Activated naive CD4-positive, alpha-beta T cell treated with anti-CD3 and anti-CD28 coated beads, Interleukin-2, amount 50 U/mL, for 72 hours (primary cell): ENCODE results near the gene ZFHX2. TPM values are rescaled to one million over a fixed set of nuclear protein-coding genes. Genes with fewer than 3 reads are reported as not detected.

Experiments
- ATAC-seq, 2 donors: fragments of 150-1000 bp; cut with Tn5 transposase; 2 replicates each; pipeline ENCODE4 v1.10.0; 2021; ENCODE audit warnings: mild to moderate bottlenecking in 2 of 2, moderate library complexity in 2 of 2
- DNase-seq, 2 donors: peaks; one replicate each; pipeline ENCODE4 v3.0.0; 2021 to 2022; ENCODE audit warnings: low spot score in 2 of 2
- H3K27ac Mint-ChIP-seq, 2 donors: one replicate each; pipeline ENCODE4 v1.8.0; 2022; ENCODE audit warnings: mild to moderate bottlenecking in 2 of 2, mixed read lengths in 2 of 2
- H3K36me3 Mint-ChIP-seq, 2 donors: one replicate each; pipeline ENCODE4 v1.8.0; 2022; ENCODE audit warnings: mixed read lengths in 2 of 2
- H3K9me3 Mint-ChIP-seq, 2 donors: one replicate each; pipeline ENCODE4 v1.8.0; 2022; ENCODE audit warnings: mixed read lengths in 2 of 2
- total RNA-seq, 2 donors: library from RNA; stranded (reverse); gene quantifications; one replicate each; pipeline ENCODE4 v1.2.3, GENCODE V29; 2022

ZFHX2 gene
- total RNA-seq, 2 donors from 2014 or later, result 1.1 to 2.5 TPM

DNA sequence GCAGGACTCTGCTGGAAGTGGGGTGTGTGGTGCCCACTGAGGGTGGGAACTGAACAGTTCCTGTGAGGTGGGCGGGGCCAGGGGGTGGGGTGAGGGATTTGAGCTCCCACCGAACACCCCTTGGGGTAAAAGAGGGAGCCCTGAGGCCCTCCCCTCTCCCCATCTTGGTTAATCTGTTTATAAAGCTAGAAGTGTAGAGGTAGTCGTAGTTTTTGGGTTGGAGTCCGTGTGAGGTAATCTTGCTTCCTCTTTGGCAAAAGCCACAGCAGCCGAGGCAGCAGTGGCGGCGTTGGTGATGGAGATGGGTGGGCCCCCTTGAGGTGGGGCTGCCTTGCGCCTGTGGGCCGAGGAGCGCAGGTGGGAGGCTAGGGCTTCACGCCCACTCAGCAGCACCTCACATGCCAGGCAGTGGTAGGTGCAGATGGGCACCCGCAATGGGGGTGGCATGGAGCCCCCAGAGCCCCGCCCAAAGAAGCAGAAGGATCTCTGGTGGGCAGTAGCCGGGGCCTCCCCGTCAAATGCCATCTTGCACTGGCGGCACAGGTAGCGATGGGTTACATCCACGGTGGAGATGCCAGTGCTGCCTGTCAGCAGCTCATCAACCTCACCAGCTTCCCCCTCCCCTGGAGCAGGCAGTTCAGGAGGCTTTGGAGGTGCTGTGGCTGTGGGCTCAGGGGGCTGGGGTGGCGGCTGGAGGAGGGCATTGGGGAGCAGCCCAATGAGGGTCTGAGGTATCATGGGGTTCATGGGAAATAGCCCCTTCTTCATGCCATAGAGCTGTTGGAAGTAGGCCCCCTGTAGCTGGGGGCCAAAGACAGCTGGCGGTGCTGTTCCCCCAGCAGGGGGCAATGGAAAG lies 29.6 kb downstream of the ZFHX2 start:
- Mint-ChIP-seq H3K9me3 (no peaks in the 10 kb centered on the region), H3K27ac (no peak overlapping the region), H3K36me3 (no peaks in the 10 kb centered on the region)
- ATAC-seq (no peak), DNase-seq (no peak)

DNA sequence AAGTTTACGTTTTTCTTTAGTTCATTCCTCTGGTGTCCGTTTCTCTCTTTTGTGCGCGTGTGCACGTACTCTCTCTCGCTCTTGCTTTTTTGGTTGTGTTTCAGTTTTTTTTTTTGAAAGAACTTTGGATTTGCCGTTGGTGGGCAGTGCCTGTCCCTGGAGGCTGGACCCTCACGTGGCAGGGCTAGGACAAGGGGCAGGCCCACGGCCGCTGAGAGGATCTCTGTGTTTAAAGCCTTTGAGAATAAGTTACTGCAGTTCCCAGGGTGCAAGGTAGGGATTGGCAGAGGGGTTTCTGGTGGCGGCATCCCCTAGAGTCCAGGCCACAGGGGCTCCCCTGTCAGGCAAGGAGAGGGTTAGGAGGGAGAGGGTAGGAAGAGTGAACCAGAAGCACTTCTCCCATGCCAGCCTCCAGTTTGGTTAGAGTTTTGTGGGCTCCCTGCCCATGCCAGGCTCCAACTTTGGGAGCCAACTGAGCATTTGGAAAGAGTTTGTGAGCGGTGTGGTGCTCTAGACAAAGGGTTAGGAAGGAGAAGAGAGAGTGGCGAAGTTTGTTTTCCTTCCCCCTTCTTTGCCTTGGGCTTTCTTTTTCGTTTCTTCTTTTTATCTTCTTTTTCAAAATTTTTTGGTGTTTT lies 30.5 kb downstream of the ZFHX2 start:
- DNase-seq, result no peak
- ATAC-seq, result no peak
- H3K27ac Mint-ChIP-seq, result peak overlapping the region in 1 of 2 donors; percentile 70
- H3K9me3 Mint-ChIP-seq, result no peaks in the 10 kb centered on the region
- H3K36me3 Mint-ChIP-seq, result no peaks in the 10 kb centered on the region

DNA sequence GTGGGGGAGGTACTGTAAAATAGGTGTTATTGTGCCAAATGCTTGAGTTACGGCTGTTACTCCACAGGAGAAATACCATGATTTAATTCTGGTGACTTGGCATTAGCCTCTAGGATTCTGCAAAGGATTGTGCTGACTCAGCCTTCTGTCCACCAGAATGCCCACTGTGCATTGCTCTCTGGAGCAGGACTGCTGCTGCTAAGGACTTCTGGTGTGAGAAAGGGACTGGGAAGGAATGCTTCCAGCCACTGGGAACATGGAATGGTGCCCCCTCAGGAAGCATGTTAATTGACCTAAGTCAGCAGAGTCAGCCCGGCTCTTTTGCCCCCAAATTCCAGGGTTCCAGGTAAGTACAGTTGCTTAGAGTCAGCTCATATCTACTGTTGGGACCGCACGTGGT lies 32.9 kb downstream of the ZFHX2 start:
- ATAC-seq, result no peak

DNA sequence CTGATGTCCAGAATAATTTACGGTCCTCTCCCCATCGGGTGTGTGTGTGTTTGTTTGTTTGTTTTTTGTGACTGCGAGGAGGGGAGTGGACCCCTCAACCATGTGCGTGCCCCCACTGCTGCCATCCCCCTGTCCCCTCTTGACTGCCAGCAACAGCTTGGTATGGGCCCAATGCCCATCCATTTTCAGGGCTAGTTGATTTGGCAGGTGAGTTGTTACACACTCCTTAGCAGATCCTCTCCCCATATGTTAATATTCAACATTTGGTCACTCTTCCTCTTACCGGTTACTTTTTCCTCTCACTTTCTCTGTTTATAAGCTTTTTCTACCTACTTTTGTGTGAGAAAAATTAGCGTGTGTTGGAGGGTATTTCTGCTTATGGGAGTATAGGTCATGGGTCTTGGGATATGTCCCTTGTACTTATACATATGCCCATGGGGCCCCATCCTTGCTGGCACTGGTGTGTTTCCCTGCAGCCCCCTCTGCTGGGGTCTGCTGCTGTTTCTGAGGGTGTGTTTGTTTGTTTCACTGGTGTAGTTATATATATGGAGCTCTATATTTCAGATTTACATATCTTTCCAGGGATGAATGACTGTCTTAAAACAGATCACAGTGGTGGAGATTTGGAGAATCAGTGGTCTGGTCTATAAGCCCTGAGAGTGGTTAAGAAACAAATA lies 33.8 kb downstream of the ZFHX2 start:
- Mint-ChIP-seq H3K9me3 (no peaks in the 10 kb centered on the region), H3K27ac (no peak overlapping the region), H3K36me3 (no peaks in the 10 kb centered on the region)
- ATAC-seq (no peak), DNase-seq (no peak)

More for the DNA sequence above, 32.9 kb downstream of the ZFHX2 start:
- Mint-ChIP-seq H3K9me3 (no peaks in the 10 kb centered on the region), H3K36me3 (no peaks in the 10 kb centered on the region), H3K27ac (no peak overlapping the region)
- no peak for DNase-seq

DNA sequence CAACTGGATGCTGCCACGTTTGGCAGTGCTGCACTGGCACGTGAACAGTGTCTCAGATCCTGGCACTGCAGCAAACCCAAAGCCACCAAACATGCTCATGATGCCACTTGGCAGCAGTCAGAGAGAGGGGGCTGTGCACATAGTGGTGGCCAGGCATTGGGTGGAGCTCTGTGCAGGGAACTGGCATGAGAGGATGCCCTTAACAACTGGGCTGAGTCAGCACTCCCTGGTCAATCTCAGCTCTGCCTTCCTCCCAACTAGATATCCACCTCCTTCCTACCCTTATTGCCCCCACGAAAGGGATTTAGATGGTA lies 37.0 kb downstream of the ZFHX2 start:
- no peak for DNase-seq
- no peak overlapping the region for H3K27ac Mint-ChIP-seq
- ATAC-seq, result no peak
- no peaks in the 10 kb centered on the region for H3K9me3 Mint-ChIP-seq
- no peaks in the 10 kb centered on the region for H3K36me3 Mint-ChIP-seq

DNA sequence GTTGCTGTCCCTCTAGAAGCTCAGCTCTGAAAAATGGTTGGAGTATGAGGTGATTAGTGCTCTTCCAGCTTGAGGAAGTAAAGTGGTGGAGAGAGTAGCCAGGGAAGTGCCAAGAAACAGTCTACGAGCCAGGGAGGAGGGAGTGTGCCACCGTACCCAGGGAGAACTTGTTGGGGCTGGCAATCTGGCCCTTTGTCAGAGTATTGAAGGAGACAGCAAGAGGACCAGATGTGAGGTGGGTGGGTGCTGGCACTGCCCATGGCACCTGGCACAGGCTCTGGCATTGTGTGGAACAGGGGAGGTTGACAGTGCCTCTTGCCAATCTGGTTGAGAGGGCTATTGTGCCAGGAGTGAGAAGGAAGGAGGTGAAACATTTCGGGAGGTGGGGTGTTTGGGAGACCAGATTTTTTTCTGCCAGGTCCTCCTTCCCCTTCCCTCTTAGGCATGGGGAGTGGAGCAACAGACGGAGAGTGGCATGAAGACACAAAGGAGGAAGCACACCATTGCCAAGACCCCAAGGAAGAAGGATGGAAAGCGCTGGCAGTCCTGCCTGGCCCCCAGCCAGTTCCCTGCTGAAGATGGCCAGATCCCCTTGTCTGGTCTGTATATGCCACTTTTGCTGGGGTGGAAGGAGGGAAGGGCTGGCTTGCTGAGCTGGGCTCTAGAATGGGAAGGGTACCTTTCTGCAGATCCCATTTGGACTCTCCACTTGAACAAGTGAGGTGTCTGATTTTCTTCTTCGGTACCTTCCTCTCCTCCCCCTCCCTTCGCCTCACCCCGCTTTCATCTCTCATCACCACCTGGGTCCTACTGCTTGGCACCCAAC lies 37.5 kb downstream of the ZFHX2 start:
- ATAC-seq (no peak), DNase-seq (no peak)
- Mint-ChIP-seq H3K27ac (peak overlapping the region in 1 of 2 donors; percentile 83), H3K36me3 (no peaks in the 10 kb centered on the region), H3K9me3 (no peaks in the 10 kb centered on the region)

DNA sequence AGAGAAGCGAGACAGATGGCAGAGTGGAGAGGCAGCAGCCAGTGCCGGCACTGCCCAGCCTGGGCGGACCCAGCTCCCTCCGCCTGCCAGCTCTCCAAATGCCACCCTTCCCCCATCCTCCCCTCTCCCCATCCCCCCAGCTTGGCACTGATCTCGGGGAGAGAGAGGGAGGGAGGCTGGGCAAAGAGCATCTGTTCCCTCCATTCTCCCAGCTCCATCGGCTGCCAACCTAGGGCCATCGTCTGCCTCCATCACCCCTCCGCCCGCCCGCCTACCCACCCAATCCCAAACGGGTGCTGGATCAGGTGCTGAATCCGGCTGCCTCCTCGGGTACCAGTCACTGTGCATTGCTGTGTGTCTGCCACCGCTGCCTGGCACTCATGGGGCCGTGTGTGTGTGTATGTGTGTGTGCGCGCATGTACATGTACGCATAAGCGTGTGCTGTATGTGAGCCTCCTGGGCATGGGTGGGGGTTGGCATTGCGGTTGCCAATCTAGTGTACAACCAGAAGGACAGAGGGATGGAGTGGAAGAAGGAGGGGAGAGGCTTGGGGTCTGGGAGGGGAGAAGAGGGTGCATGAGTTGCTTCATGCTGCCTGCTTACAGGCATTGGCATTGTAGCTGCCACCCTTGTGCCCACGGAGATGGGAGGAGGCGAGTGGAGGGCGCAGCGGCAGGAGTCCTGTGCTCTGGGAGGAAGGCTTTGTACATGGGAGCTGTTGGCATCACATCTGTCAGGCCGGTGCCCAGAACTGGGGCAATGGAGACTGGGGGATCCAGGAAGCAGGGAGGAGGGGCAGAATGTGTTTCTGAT lies 38.4 kb downstream of the ZFHX2 start:
- Mint-ChIP-seq H3K36me3 (no peaks in the 10 kb centered on the region), H3K9me3 (no peaks in the 10 kb centered on the region), H3K27ac (peak overlapping the region in 1 of 2 donors; percentile 83)
- no peak for DNase-seq
- no peak for ATAC-seq

DNA sequence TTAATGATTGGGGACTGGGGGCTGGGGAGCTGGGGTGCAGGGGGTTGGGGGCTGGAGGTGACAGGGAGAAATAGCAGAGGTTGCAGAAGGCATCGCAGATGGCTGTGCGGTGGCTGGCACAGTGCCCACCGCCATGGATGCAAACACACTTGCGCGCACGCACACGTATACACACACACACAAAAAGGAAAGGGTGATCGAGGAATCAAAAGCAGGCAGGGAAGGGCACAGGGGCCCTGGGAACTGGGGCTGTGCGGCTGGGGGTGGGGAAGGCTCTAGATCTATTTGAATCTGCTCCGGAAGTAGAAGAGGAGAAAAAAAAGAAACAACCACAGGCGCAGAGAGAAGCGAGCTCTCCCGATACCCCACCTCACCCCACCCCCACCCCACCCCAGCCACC lies 39.4 kb downstream of the ZFHX2 start:
- no peaks in the 10 kb centered on the region for H3K9me3 Mint-ChIP-seq
- peak overlapping the region; percentile 20 to 85 for H3K27ac Mint-ChIP-seq
- ATAC-seq (peak in 1 of 2 donors; percentile 18), DNase-seq (no peak)
- no peaks in the 10 kb centered on the region for H3K36me3 Mint-ChIP-seq

DNA sequence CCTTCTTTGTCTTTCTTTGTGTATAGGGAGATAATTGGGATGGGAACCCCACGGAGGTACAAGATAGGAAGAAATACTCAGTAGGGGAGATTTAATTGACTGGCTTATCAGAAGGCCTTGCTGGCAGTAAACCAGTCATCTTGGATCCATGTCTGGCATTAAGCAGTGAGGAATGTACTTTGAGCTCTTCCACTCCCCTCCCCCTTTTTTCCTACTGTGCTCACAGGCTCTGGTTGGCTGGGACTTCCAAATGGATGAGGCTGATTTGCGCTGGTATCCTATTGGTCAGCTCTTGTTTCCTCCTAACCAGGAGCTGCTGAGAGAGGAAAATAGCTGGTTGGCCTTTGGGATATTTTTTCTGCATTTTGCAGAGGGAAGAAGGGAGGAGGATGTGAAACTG lies 57.3 kb downstream of the ZFHX2 start:
- no peaks in the 10 kb centered on the region for H3K36me3 Mint-ChIP-seq
- no peak for DNase-seq
- H3K9me3 Mint-ChIP-seq, result no peaks in the 10 kb centered on the region
- no peak for ATAC-seq
- H3K27ac Mint-ChIP-seq, result no peak overlapping the region

DNA sequence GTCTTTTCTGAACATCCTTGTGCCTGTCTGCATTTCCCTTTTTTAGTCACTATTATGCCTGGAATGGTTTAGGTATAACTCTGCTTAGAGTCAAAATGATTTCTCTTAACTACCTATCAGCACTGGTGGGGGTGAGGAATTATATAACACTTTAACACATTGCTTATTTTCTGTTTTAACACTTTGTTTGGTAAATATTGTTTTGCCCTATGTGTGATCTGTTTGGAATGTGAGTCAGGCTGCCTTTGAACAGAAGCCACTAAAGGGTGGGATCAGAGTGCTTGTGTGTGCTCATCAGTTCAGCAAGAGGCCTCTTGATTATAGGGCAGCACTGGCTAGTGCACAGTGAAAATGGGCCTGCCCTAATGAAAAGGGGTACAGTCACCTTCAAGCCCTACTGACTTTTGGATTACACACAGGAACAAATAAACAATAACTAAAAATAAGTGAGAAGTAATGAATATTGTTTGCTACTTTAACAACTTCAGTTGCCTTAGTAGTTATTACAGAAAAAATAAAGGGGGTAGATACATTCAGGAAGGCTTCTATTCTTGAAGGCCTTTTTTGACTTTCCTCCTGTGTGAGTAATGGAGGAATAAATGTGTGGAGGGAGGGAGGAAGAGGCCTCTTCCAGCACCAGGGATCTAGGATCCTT lies 58.8 kb downstream of the ZFHX2 start:
- no peaks in the 10 kb centered on the region for H3K36me3 Mint-ChIP-seq
- DNase-seq, result no peak
- ATAC-seq, result no peak
- H3K27ac Mint-ChIP-seq, result peak overlapping the region in 1 of 2 donors; percentile 39
- no peaks in the 10 kb centered on the region for H3K9me3 Mint-ChIP-seq

DNA sequence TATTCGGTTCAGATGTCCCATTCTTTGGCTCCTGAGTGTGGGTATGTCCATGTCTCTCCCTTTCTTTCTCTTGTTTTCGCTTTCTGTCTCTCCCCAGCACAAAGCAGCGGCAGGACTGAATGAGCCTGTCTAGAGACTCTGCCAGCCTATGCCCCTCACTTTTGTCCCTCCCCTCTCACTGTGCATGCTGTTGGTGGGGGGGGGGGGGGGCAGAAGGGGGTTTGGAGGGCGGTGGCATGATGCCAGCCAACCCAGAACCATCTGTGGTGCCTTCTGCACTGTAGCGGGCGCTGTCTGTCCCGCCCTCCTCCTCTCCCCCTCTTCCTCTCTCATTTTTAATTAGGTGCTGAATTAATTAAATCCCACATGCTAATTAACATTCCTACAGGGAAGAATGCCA lies 64.3 kb downstream of the ZFHX2 start:
- ATAC-seq, result no peak
- no peaks in the 10 kb centered on the region for H3K36me3 Mint-ChIP-seq

DNA sequence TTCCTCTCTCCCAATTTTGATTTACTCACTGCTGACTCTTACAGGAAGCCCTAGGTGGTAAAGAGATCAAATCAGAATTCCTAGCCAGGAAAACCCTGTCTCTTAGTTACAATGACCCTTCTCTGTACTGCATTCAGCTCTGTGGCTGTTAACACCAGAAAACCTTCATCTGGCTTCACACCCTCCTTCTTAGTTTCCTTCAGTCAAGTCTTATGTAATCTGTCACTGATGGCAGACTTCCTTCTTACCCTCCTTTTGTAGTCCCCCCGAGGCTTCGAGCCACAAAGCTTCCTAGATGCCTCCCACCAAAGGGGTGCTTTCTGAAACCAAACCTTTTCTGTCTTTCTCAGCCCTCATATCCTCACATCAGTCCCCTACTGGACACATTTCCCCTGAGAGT lies 65.5 kb downstream of the ZFHX2 start:
- Mint-ChIP-seq H3K36me3 (no peaks in the 10 kb centered on the region), H3K27ac (no peak overlapping the region), H3K9me3 (no peaks in the 10 kb centered on the region)
- DNase-seq, result no peak
- no peak for ATAC-seq

More for the DNA sequence above, 64.3 kb downstream of the ZFHX2 start:
- Mint-ChIP-seq H3K9me3 (no peaks in the 10 kb centered on the region), H3K27ac (no peak overlapping the region)
- no peak for DNase-seq

DNA sequence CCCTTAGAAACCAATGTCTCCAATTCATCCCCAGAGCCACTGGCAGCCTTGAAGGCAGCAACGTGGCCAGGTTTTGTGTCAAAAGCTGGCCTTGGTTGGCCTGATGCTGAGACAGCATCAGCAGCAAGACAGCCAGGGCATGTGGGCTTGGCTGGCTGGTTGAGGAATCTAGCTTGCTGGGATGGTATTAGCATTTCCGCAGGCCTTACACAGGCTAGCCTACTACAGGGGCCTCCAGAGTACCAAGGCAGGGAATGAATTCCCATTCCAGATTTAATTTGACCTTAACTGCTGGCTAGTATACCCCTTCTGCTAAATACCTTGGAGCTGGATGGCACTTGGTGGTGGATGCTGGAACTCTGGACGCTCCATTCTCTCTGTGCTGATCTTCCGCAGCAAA lies 66.2 kb downstream of the ZFHX2 start:
- ATAC-seq (no peak), DNase-seq (no peak)
- Mint-ChIP-seq H3K9me3 (no peaks in the 10 kb centered on the region), H3K36me3 (no peaks in the 10 kb centered on the region), H3K27ac (no peak overlapping the region)

DNA sequence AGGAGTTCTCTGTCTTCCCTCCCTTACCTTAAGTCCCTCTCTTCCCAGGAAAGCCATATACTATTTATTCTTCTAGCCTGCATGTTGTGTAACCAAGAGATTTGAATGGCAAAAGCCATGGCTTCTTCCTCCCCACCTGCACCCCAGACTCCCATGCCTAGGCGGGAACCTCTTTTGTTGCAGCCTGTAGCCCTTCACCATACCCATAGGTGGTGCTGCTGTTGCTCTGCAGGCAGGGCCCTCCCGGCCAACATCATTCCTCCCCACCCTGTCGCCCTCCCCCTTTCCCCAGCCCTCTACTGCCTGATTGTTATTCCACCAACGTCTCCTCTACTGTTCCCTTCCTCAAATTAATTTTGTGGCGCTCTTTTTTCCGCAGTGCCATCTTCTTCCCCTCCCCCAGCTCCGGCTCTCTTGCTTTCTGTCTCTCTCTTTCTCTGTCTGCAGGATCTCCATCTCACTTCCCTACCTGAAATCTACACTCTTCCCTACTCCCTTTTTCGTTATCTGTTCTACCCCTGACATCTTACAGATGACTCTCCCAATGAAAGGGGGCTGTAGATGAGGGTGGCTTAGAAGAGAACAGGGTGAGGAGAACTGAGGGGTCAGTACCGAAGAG lies 68.2 kb downstream of the ZFHX2 start:
- Mint-ChIP-seq H3K27ac (peak overlapping the region in 1 of 2 donors; percentile 9), H3K36me3 (peaks cover 0 to 4% of the 10 kb centered on the region in 2 donors), H3K9me3 (no peaks in the 10 kb centered on the region)
- DNase-seq (peak in 1 of 2 donors; percentile 7), ATAC-seq (peak in 1 of 2 donors; percentile 63)

DNA sequence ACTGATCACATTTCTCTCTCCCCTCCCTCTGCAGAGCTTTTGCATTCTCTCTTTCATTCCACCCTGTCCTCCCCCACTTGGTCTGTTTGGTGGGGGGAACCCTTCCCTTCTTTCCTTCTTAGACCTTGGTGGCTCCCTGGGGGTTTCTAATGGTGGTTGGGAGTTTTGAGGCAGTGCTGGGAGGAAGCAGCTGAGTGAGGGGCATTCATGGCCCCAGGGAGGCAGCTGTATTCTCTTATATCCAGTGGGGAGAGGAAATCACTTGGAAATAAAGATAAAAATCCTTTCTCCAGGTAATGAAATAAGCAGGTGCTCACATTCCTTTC lies 68.8 kb downstream of the ZFHX2 start:
- DNase-seq (no peak), ATAC-seq (no peak)
- peaks cover 0 to 9% of the 10 kb centered on the region in 2 donors for H3K36me3 Mint-ChIP-seq
- H3K9me3 Mint-ChIP-seq, result no peaks in the 10 kb centered on the region
- peak overlapping the region in 1 of 2 donors; percentile 9 for H3K27ac Mint-ChIP-seq
